Adrenal gland (tissue), 12 donors: ENCODE data around the gene ZNF783. TPM values are rescaled to one million over a fixed set of nuclear protein-coding genes. Genes with fewer than 3 reads are reported as not detected.
"Not testable (repeated sequence)": the region's sequence is repeated elsewhere in the genome, so short reads cannot be mapped to it uniquely, and the experiment has no call there.

ENCODE experiments used
- DNase-seq, 7 donors: peaks; one replicate each; pipeline ENCODE4 v3.0.0-alpha.2; 2019 to 2020
- H3K27ac ChIP-seq, 5 donors: fragments of 200-600 bp; sonication (generic) in 4 of 5; 1 replicate in 3 of 5; 2 replicates in 2 of 5; pipeline versions ENCODE4 v1.5.1 to v1.8.0; 2016 to 2020; ENCODE audit warnings: mild to moderate bottlenecking in 1 of 5
- H3K27me3 ChIP-seq: fragments of 200-600 bp; 2 replicates; pipeline ENCODE4 v1.8.0; 2021
- H3K36me3 ChIP-seq, 2 donors: fragments of 200-600 bp; replicated peaks in 1 of 2; 1 replicate in 1 of 2; 2 replicates in 1 of 2; pipeline versions ENCODE4 v1.5.1 to v1.8.0; 2018 to 2022
- H3K4me1 ChIP-seq, 2 donors: fragments of 200-600 bp; replicated peaks in 1 of 2; 1 replicate in 1 of 2; 2 replicates in 1 of 2; pipeline versions ENCODE4 v1.5.1 to v1.8.0; 2018 to 2021
- H3K4me3 ChIP-seq, 4 donors: fragments of 200-600 bp; sonication (generic) in 3 of 4; one replicate each; pipeline ENCODE4 v1.5.1; 2016 to 2018
- H3K9me3 ChIP-seq, 3 donors: fragments of 200-600 bp; sonication (generic) in 1 of 3; replicated peaks in 1 of 3; 1 replicate in 2 of 3; 2 replicates in 1 of 3; pipeline versions ENCODE4 v1.5.1 to v1.8.0; 2016 to 2021
- CTCF ChIP-seq, 6 experiments: fragments of 450-650 bp in 4 of 6; fragments of 200-600 bp in 2 of 6; sonication (generic) in 1 of 6; IDR thresholded peaks; 1 replicate in 5 of 6; 2 replicates in 1 of 6; pipeline versions ENCODE4 v1.5.1 to v1.8.0; 2016 to 2021; ENCODE audit warnings: antibody characterized with exemption in 6 of 6, mild to moderate bottlenecking in 2 of 6, moderate library complexity in 1 of 6
- POLR2A ChIP-seq, 2 donors: fragments of 450-650 bp; IDR thresholded peaks; one replicate each; pipeline ENCODE4 v1.6.1; 2017; ENCODE audit warnings: antibody characterized with exemption in 2 of 2, mild to moderate bottlenecking in 2 of 2, moderate library complexity in 1 of 2
- WGBS, 4 donors: extraction: QIAGEN DNeasy Blood & Tissue Kit in 2 of 4; methylation state at CpG; one replicate each; pipeline versions ENCODE4 v1.1.5 to v1.1.7; 2013 to 2017; 5-methylcytosine and 5-hydroxymethylcytosine counted together
- intact Hi-C, 2 donors: fragments of 100-400 bp; cut with DNase I; formaldehyde crosslinking; loops; one replicate each; pipeline versions ENCODE4 v1.14.1 to v1.15.0; 2022 to 2023
- polyA plus RNA-seq, 3 donors: library from polyadenylated mRNA; stranded (reverse); fragments of 200-250 nt in 2 of 3; fragments of 350-450 nt in 1 of 3; fragmentation: Illumina TruSeq in 1 of 3; extraction: RNeasy Lipid Tissue Mini Kit (QIAGEN cat#74804) in 1 of 3; gene quantifications; one replicate each; pipeline ENCODE4 v1.2.3, GENCODE V29; 2013 to 2014
- total RNA-seq, 9 donors: library from RNA; depleted of rRNA in 4 of 9; stranded (reverse); fragments of >200 nt in 4 of 9; fragments of 120-200 nt in 1 of 9; fragmentation: NEBNext Ultra II Directional in 1 of 9; extraction: Animal tissue kit (Norgen Biotek cat#: 25700) in 1 of 9; gene quantifications; one replicate each; pipeline versions ENCODE4 v1.1.0 to v1.2.4, GENCODE V29; 2013 to 2023
- donor health status: healthy with polysubstance abuse.
- donor health status: Bipolar disorder and iron deficiency.
- donor health status: DM: yes; HTN: yes; CAD: no.
- donor health status: DM: no; HTN: no; CAD: no.
- donor health status: DM: no; HTN: no; CAD: no.
- donor health status: DM: yes; HTN: yes; CAD: no.

Gene ZNF783
- total and polyA plus RNA-seq, 12 donors = 3.2 to 23.6 (median 8.5) TPM

- Histone ChIP-seq H3K4me3 (no peak overlapping the region), H3K4me1 (peaks cover 0 to 3% of the 10 kb centered on the region in 2 donors), H3K36me3 (peaks cover 0 to 17% of the 10 kb centered on the region in 2 donors), H3K9me3 (no peaks in the 10 kb centered on the region), H3K27me3 (no peaks in the 10 kb centered on the region), H3K27ac (no peak overlapping the region)
- WGBS, 4 donors = 51 to 76% (median 64%) methylated on average over 5 to 6 of the region's 6 CpGs
- peak in 4 of 7 donors; percentile 30 to 59 (median 44) for DNase-seq
- intact Hi-C loops = no loop called here
- no peak for TF ChIP-seq POLR2A (IDR thresholded peaks at IDR 0.05)
- no peak for TF ChIP-seq CTCF (IDR thresholded peaks at IDR 0.05)
Measured at GRCh38 chr7:149226840-149227494, 35.0 kb upstream of the ZNF783 start.

- TF ChIP-seq CTCF (IDR thresholded peaks at IDR 0.05) = no peak
- no peak for TF ChIP-seq POLR2A (IDR thresholded peaks at IDR 0.05)
- H3K27me3 ChIP-seq = no peaks in the 10 kb centered on the region
- H3K27ac ChIP-seq = no peak overlapping the region
- no peak for DNase-seq
- H3K9me3 ChIP-seq = no peaks in the 10 kb centered on the region
- WGBS, 4 donors = 49 to 58% (median 54%) methylated on average over 7 of the region's 7 CpGs
- no peaks in the 10 kb centered on the region for H3K4me1 ChIP-seq
- no peak overlapping the region for H3K4me3 ChIP-seq
- intact Hi-C loops = no loop called here
- peaks cover 0 to 17% of the 10 kb centered on the region in 2 donors for H3K36me3 ChIP-seq
Measured at GRCh38 chr7:149228831-149229471, 33.0 kb upstream of the ZNF783 start.

- TF ChIP-seq CTCF (IDR thresholded peaks at IDR 0.05) (no peak), POLR2A (IDR thresholded peaks at IDR 0.05) (no peak)
- Histone ChIP-seq H3K4me1 (no peaks in the 10 kb centered on the region), H3K4me3 (no peak overlapping the region), H3K27ac (no peak overlapping the region), H3K36me3 (peaks cover 0 to 12% of the 10 kb centered on the region in 2 donors), H3K9me3 (no peaks in the 10 kb centered on the region), H3K27me3 (no peaks in the 10 kb centered on the region)
- no peak for DNase-seq
- intact Hi-C loops = no loop called here
- 50 to 53% (median 52%) methylated on average over 6 of the region's 6 CpGs for whole genome bisulfite sequencing, 4 donors
Measured at GRCh38 chr7:149229526-149229925, 32.5 kb upstream of the ZNF783 start.

- H3K4me1 ChIP-seq = no peaks in the 10 kb centered on the region
- H3K9me3 ChIP-seq = no peaks in the 10 kb centered on the region
- H3K27ac ChIP-seq = no peak overlapping the region
- 75 to 96% (median 80%) methylated on average over 2 of the region's 2 CpGs for WGBS, 4 donors
- H3K27me3 ChIP-seq = no peaks in the 10 kb centered on the region
- H3K4me3 ChIP-seq = no peak overlapping the region
- no peaks in the 10 kb centered on the region for H3K36me3 ChIP-seq
- intact Hi-C loops = no loop called here
- DNase-seq = no peak
- no peak for TF ChIP-seq CTCF (IDR thresholded peaks at IDR 0.05)
- TF ChIP-seq POLR2A (IDR thresholded peaks at IDR 0.05) = no peak
Measured at GRCh38 chr7:149232362-149232761, 29.6 kb upstream of the ZNF783 start.

GRCh38 chr7:149233655-149234204 lies 28.3 kb upstream of the ZNF783 start:
- H3K27ac ChIP-seq, intact Hi-C loops, H3K27me3 ChIP-seq, H3K36me3 ChIP-seq, H3K4me1 ChIP-seq, H3K9me3 ChIP-seq, H3K4me3 ChIP-seq: not testable (repeated sequence)
- 64 to 79% (median 68%) methylated on average over 7 of the region's 7 CpGs for WGBS, 4 donors
- DNase-seq = peak in 1 of 7 donors; percentile 3
